NCI-H146 (cell line): Measurements from ENCODE around the gene GRIN3B.

ENCODE experiments used
- DNase-seq: peaks from one replicate; lab custom pipeline; 2025; lab: John Stamatoyannopoulos, UW

The GRIN3B gene

GRCh38 chr19:991174-991931 lies 8.9 kb upstream of the GRIN3B start:
- DNase-seq, result no peak

- DNase-seq, result no peak
These were observed 8.1 kb upstream of the GRIN3B start for GRCh38 chr19:991932-992669.

- DNase-seq, result no peak
These were observed 7.6 kb upstream of the GRIN3B start for GRCh38 chr19:992670-993055.

GRCh38 chr19:993361-993830 lies 6.8 kb upstream of the GRIN3B start:
- DNase-seq, result no peak

GRCh38 chr19:993831-994393 lies 6.3 kb upstream of the GRIN3B start:
- no peak for DNase-seq

- DNase-seq, result no peak
These were observed 5.7 kb upstream of the GRIN3B start for GRCh38 chr19:994516-994915.

GRCh38 chr19:995051-995827 lies 5.0 kb upstream of the GRIN3B start:
- no peak for DNase-seq

- peak; percentile 57 for DNase-seq
These were observed 4.0 kb upstream of the GRIN3B start for GRCh38 chr19:996051-996838.

GRCh38 chr19:998064-998463 lies 2.2 kb upstream of the GRIN3B start:
- no peak for DNase-seq

GRCh38 chr19:999379-999719 lies 870 bp upstream of the GRIN3B start:
- DNase-seq, result no peak

GRCh38 chr19:1000591-1001537 lies 645 bp downstream of the GRIN3B start:
- DNase-seq, result no peak

- DNase-seq, result peak; percentile 15
These were observed 1.4 kb downstream of the GRIN3B start for GRCh38 chr19:1001538-1002166.

- DNase-seq, result no peak
These were observed 2.4 kb downstream of the GRIN3B start for GRCh38 chr19:1002600-1002999.

- no peak for DNase-seq
These were observed 3.1 kb downstream of the GRIN3B start for GRCh38 chr19:1003283-1003682.

GRCh38 chr19:1004204-1004802 lies 4.1 kb downstream of the GRIN3B start:
- DNase-seq, result no peak

GRCh38 chr19:1004803-1005664 lies 4.8 kb downstream of the GRIN3B start:
- DNase-seq, result no peak

GRCh38 chr19:1006711-1007398 lies 6.6 kb downstream of the GRIN3B start:
- DNase-seq, result no peak
